A549 (cell line): Measurements from ENCODE around the gene SLC1A2.

ENCODE experiments used
- CHD4 ChIP-seq: fragments of 200-600 bp; sonication (generic); IDR thresholded peaks from 2 replicates; pipeline ENCODE4 v1.6.1; 2016; ENCODE audit warnings: antibody characterized with exemption, mild to moderate bottlenecking, borderline replicate concordance
- CTCF ChIP-seq: fragments of >200 bp; sonication (Bioruptor Twin); formaldehyde crosslinking; IDR thresholded peaks from 3 replicates; pipeline ENCODE4 v1.5.1; 2016
- JUN ChIP-seq, 2 experiments: fragments of >200 bp; sonication (Bioruptor Twin); formaldehyde crosslinking; IDR thresholded peaks; 2 replicates in 1 of 2; 3 replicates in 1 of 2; pipeline ENCODE4 v1.6.1; 2016 to 2017
- POLR2A ChIP-seq: IDR thresholded peaks from 2 replicates; pipeline ENCODE4 v1.6.1; 2012; ENCODE audit warnings: mild to moderate bottlenecking, low read length
- SREBF2 ChIP-seq: fragments of 450-650 bp; IDR thresholded peaks from 2 replicates; pipeline ENCODE4 v1.6.1; 2014; ENCODE audit warnings: mild to moderate bottlenecking, moderate library complexity
- TF ChIP-seq, protein P1 (sequence below): fragments of 250-450 bp; sonication (Bioruptor Pico); IDR thresholded peaks from 2 replicates; pipeline ENCODE4 v1.5.0; 2020; ENCODE audit warnings: low read depth, mild to moderate bottlenecking, moderate library complexity

DNA sequence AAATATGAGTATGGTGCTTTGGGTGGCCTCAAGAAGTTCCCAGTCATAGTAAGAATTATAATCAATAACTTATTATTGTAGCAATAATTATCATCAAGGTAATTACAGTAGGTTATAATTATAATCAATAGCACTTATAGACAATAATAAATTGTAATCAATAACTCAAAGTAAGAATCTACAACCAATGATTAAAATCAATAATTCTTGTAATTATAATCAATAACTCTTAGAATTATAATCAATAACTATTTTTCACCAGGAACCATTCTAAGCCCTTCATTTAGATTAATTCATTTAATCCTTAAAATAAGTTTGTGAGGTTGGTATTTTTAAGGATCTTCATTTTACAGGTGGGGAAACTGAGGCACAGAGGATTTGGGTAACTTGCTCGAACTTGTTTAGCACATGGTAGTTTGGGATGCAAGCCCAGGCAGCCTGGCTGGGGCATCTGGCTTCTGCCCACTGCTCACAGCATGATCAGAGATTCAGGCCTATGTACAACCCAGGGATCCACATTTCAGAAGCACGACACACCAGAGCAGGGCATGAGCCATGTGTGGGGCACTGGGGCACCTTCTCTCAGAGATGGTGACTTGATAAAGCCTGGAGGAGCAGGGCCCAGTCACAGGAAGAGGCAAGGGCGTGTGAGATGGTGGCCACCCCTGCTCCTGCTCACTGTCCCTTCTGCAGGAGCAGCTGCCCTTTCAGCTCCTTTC, 46.6 kb downstream of the SLC1A2 start:
- TF ChIP-seq, protein P1, sequence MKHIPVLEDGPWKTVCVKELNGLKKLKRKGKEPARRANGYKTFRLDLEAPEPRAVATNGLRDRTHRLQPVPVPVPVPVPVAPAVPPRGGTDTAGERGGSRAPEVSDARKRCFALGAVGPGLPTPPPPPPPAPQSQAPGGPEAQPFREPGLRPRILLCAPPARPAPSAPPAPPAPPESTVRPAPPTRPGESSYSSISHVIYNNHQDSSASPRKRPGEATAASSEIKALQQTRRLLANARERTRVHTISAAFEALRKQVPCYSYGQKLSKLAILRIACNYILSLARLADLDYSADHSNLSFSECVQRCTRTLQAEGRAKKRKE (CRISPR knock-in tag): no peak
- no peak for TF ChIP-seq CTCF
- TF ChIP-seq SREBF2: no peak
- TF ChIP-seq POLR2A: no peak
- no peak for TF ChIP-seq JUN (IDR thresholded peaks at IDR 0.05)
- no peak for TF ChIP-seq CHD4
